Measurements from ENCODE around the gene FMNL2. TPM values are rescaled to one million over a fixed set of nuclear protein-coding genes. Genes with fewer than 3 reads are reported as not detected.

The FMNL2 gene
- total RNA-seq, 1 experiment from 2014 or later = 28.1 TPM

DNA sequence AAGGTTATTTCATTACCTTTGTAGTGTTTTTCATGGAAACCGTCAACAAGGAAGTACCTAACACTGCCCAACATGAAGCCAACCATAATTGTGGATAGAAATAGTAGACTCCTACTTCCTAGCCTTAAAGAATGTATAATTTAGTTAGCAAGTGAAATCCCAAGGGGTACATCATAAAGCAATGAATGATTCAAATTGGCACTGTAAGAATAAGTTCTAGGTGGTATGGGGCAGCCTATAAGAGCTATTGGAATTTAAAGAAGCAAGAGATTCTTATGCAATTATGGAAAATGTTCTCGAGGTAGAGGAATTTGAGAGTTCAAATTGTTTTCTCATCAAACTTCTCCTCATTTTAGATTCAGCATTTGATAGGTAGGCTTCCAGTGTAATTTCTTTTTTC lies 157.9 kb downstream of the FMNL2 start:
- no TSS peak for BruUV-seq (replicated peaks)
- no peak overlapping the region for H2AFZ ChIP-seq (ENCODE audit: low read depth, low read length, poor library complexity, severe bottlenecking)
- H3K4me2 ChIP-seq (ENCODE audit: low read length) = no peak overlapping the region
- H3K27ac ChIP-seq (ENCODE audit: low read depth, low read length) = no peak overlapping the region
- intact Hi-C loops (cut with micrococcal nuclease) = no loop called here
- H3K36me3 ChIP-seq (ENCODE audit: control insufficient read depth in 1 of 2, insufficient read depth in 2 of 2, low read length in 2 of 2) = no peaks in the 10 kb centered on the region
- POLR2A ChIA-PET = no interaction called here
- RAD21 ChIA-PET (ENCODE audit: low non-redundant PET in 1 of 2, low total read pairs in 2 of 2, uncharacterized antibody in 2 of 2, unreplicated experiment in 2 of 2) = no interaction called here
- H3K9ac ChIP-seq (ENCODE audit: low read length) = no peak overlapping the region
- no peak overlapping the region for H3K4me3 ChIP-seq (replicated peaks in 1 of 2; ENCODE audit: low read depth in 1 of 2, low read length in 2 of 2)
- no peaks in the 10 kb centered on the region for H4K20me1 ChIP-seq (ENCODE audit: insufficient read depth)
- ATAC-seq (no peak), DNase-seq (ENCODE audit: low read depth, low spot score) (no peak)
- H3K9me3 ChIP-seq (ENCODE audit: control insufficient read depth in 1 of 2, insufficient read depth in 1 of 2, low read depth in 1 of 2, low read length in 2 of 2) = no peaks in the 10 kb centered on the region
- CTCF ChIA-PET = no interaction called here
- peaks cover 23 to 50% of the 10 kb centered on the region in 2 experiments for H3K4me1 ChIP-seq (ENCODE audit: control insufficient read depth in 1 of 2, insufficient read depth in 2 of 2, low read length in 2 of 2)
- TF ChIP-seq RAD21 (IDR thresholded peaks at IDR 0.05; ENCODE audit: low read depth) (no peak), SRF (IDR thresholded peaks at IDR 0.05; ENCODE audit: low read depth) (no peak), CBX3 (IDR thresholded peaks at IDR 0.05; ENCODE audit: low read depth) (no peak), ZNF274 (IDR thresholded peaks at IDR 0.05; ENCODE audit: low read depth, low read length) (no peak), ZFX (IDR thresholded peaks at IDR 0.05) (no peak), FOSL1 (IDR thresholded peaks at IDR 0.05; ENCODE audit: low read depth) (no peak), EZH2 (IDR thresholded peaks at IDR 0.05) (no peak), TCF7L2 (IDR thresholded peaks at IDR 0.05; ENCODE audit: borderline replicate concordance, extremely low read depth, insufficient read depth, insufficient read length) (no peak), POLR2A (IDR thresholded peaks at IDR 0.05; ENCODE audit: borderline replicate concordance, extremely low read depth, insufficient read depth, insufficient read length) (no peak), EZH2phosphoT487 (IDR thresholded peaks at IDR 0.05; ENCODE audit: borderline replicate concordance) (no peak), YY1 (IDR thresholded peaks at IDR 0.05; ENCODE audit: extremely low read depth, insufficient replicate concordance, low read depth, low read length) (no peak), CEBPB (IDR thresholded peaks at IDR 0.05; ENCODE audit: low read depth) (no peak), POLR2AphosphoS5 (IDR thresholded peaks at IDR 0.05; ENCODE audit: low read depth, low read length) (no peak)
- TF ChIP-seq, protein P1, sequence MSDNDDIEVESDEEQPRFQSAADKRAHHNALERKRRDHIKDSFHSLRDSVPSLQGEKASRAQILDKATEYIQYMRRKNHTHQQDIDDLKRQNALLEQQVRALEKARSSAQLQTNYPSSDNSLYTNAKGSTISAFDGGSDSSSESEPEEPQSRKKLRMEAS (IDR thresholded peaks at IDR 0.05) = no peak
- TF ChIP-seq, protein P2, sequence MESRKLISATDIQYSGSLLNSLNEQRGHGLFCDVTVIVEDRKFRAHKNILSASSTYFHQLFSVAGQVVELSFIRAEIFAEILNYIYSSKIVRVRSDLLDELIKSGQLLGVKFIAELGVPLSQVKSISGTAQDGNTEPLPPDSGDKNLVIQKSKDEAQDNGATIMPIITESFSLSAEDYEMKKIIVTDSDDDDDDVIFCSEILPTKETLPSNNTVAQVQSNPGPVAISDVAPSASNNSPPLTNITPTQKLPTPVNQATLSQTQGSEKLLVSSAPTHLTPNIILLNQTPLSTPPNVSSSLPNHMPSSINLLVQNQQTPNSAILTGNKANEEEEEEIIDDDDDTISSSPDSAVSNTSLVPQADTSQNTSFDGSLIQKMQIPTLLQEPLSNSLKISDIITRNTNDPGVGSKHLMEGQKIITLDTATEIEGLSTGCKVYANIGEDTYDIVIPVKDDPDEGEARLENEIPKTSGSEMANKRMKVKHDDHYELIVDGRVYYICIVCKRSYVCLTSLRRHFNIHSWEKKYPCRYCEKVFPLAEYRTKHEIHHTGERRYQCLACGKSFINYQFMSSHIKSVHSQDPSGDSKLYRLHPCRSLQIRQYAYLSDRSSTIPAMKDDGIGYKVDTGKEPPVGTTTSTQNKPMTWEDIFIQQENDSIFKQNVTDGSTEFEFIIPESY (IDR thresholded peaks at IDR 0.05; ENCODE audit: extremely low read depth, insufficient replicate concordance, low read length) = no peak
- TF ChIP-seq, protein P3, sequence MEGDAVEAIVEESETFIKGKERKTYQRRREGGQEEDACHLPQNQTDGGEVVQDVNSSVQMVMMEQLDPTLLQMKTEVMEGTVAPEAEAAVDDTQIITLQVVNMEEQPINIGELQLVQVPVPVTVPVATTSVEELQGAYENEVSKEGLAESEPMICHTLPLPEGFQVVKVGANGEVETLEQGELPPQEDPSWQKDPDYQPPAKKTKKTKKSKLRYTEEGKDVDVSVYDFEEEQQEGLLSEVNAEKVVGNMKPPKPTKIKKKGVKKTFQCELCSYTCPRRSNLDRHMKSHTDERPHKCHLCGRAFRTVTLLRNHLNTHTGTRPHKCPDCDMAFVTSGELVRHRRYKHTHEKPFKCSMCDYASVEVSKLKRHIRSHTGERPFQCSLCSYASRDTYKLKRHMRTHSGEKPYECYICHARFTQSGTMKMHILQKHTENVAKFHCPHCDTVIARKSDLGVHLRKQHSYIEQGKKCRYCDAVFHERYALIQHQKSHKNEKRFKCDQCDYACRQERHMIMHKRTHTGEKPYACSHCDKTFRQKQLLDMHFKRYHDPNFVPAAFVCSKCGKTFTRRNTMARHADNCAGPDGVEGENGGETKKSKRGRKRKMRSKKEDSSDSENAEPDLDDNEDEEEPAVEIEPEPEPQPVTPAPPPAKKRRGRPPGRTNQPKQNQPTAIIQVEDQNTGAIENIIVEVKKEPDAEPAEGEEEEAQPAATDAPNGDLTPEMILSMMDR (IDR thresholded peaks at IDR 0.05 in 2 of 3, conservative IDR thresholded peaks at IDR 0.05 in 1 of 3; ENCODE audit: borderline replicate concordance in 1 of 3, insufficient read depth in 1 of 3, low read depth in 2 of 3, low read length in 2 of 3) = no peak
- TF ChIP-seq, protein P4, sequence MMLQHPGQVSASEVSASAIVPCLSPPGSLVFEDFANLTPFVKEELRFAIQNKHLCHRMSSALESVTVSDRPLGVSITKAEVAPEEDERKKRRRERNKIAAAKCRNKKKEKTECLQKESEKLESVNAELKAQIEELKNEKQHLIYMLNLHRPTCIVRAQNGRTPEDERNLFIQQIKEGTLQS (IDR thresholded peaks at IDR 0.05) = no peak
- TF ChIP-seq, protein P5, sequence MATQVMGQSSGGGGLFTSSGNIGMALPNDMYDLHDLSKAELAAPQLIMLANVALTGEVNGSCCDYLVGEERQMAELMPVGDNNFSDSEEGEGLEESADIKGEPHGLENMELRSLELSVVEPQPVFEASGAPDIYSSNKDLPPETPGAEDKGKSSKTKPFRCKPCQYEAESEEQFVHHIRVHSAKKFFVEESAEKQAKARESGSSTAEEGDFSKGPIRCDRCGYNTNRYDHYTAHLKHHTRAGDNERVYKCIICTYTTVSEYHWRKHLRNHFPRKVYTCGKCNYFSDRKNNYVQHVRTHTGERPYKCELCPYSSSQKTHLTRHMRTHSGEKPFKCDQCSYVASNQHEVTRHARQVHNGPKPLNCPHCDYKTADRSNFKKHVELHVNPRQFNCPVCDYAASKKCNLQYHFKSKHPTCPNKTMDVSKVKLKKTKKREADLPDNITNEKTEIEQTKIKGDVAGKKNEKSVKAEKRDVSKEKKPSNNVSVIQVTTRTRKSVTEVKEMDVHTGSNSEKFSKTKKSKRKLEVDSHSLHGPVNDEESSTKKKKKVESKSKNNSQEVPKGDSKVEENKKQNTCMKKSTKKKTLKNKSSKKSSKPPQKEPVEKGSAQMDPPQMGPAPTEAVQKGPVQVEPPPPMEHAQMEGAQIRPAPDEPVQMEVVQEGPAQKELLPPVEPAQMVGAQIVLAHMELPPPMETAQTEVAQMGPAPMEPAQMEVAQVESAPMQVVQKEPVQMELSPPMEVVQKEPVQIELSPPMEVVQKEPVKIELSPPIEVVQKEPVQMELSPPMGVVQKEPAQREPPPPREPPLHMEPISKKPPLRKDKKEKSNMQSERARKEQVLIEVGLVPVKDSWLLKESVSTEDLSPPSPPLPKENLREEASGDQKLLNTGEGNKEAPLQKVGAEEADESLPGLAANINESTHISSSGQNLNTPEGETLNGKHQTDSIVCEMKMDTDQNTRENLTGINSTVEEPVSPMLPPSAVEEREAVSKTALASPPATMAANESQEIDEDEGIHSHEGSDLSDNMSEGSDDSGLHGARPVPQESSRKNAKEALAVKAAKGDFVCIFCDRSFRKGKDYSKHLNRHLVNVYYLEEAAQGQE (IDR thresholded peaks at IDR 0.05; ENCODE audit: low read depth) = no peak
- H3K27me3 ChIP-seq (ENCODE audit: insufficient read depth, low read length) = no peaks in the 10 kb centered on the region
- no peaks in the 10 kb centered on the region for H3K9me2 ChIP-seq (ENCODE audit: insufficient read depth)
- peaks cover 15% of the 10 kb centered on the region; the same call in 1 of the 2 replicates for H3K79me2 ChIP-seq (ENCODE audit: insufficient read depth, low read length)

Measured in HCT116 (cell line).